Adrenal gland (tissue), 5 donors: ENCODE results near the gene CEBPZOS.
"Not testable (repeated sequence)": the region's sequence is repeated elsewhere in the genome, so short reads cannot be mapped to it uniquely, and the experiment has no call there.

ENCODE experiments used
- CTCF ChIP-seq, 6 experiments: fragments of 450-650 bp in 4 of 6; fragments of 200-600 bp in 2 of 6; sonication (generic) in 1 of 6; IDR thresholded peaks; 1 replicate in 5 of 6; 2 replicates in 1 of 6; pipeline versions ENCODE4 v1.5.1 to v1.8.0; 2016 to 2021; ENCODE audit warnings: antibody characterized with exemption in 6 of 6, mild to moderate bottlenecking in 2 of 6, moderate library complexity in 1 of 6
- POLR2A ChIP-seq, 2 donors: fragments of 450-650 bp; IDR thresholded peaks; one replicate each; pipeline ENCODE4 v1.6.1; 2017; ENCODE audit warnings: antibody characterized with exemption in 2 of 2, mild to moderate bottlenecking in 2 of 2, moderate library complexity in 1 of 2
- donor health status: DM: no; HTN: no; CAD: no.

GRCh38 chr2:37225129-37225528 is 28.8 kb downstream of the CEBPZOS start:
- TF ChIP-seq CTCF, POLR2A (IDR thresholded peaks at IDR 0.05): not testable (repeated sequence)
